Neural cell (in vitro differentiated cells): ENCODE results near the gene FRRS1L.

ENCODE experiments used
- EP300 ChIP-seq: fragments of 450-650 bp; conservative IDR thresholded peaks from 2 replicates; pipeline ENCODE4 v1.6.1; 2014; ENCODE audit warnings: antibody characterized with exemption, mild to moderate bottlenecking, moderate library complexity; ENCODE audit not compliant: poor library complexity, severe bottlenecking
- EZH2 ChIP-seq: fragments of 200-600, 300-800 bp; shearing (Covaris generic), sonication (generic); IDR thresholded peaks from 2 replicates; pipeline ENCODE4 v1.6.1; 2014; ENCODE audit warnings: antibody characterized with exemption, low read length, borderline replicate concordance, mild to moderate bottlenecking; ENCODE audit not compliant: insufficient read depth, poor library complexity, severe bottlenecking
- MXI1 ChIP-seq: fragments of 450-650 bp; conservative IDR thresholded peaks from 2 replicates; pipeline ENCODE4 v1.6.1; 2014; ENCODE audit warnings: antibody characterized with exemption, mild to moderate bottlenecking; ENCODE audit not compliant: poor library complexity, severe bottlenecking
- POLR2AphosphoS5 ChIP-seq: IDR thresholded peaks from 2 replicates; pipeline ENCODE4 v1.6.1; 2012
- RAD21 ChIP-seq: fragments of 450-650 bp; conservative IDR thresholded peaks from 2 replicates; pipeline ENCODE4 v1.6.1; 2014; ENCODE audit warnings: antibody characterized with exemption, mild to moderate bottlenecking, moderate library complexity
- SMC3 ChIP-seq: fragments of 450-650 bp; conservative IDR thresholded peaks from 2 replicates; pipeline ENCODE4 v1.6.1; 2014; ENCODE audit warnings: antibody characterized with exemption, mild to moderate bottlenecking, moderate library complexity; ENCODE audit not compliant: poor library complexity
- TAF1 ChIP-seq: IDR thresholded peaks from 2 replicates; pipeline ENCODE4 v1.6.1; 2012; ENCODE audit warnings: low read depth
- TF ChIP-seq, protein P1 (sequence below): fragments of 450-650 bp; IDR thresholded peaks from 2 replicates; pipeline ENCODE4 v1.5.1; 2014; ENCODE audit warnings: antibody characterized with exemption, mild to moderate bottlenecking, moderate library complexity; ENCODE audit not compliant: poor library complexity, severe bottlenecking
- TF ChIP-seq, protein P2 (sequence below): IDR thresholded peaks from 2 replicates; pipeline ENCODE4 v1.6.1; 2012; ENCODE audit warnings: borderline replicate concordance

DNA sequence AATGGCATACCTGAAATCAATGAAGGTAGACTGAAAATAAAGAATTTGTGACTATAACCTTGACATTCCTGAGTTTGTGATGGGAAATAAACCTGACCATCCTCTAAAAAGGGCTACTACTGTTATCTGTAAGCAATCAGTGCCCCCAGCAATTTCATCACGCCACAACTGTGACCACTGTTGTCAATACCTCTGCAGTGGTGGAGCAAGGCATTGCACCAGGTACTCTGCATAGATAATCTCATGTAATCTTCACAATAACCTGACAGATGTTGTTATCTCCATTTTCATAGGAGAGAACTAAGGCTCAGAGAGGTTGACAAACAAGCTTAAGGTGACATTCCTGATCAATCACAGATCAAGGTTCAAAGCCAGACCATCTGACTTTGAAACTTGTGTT, 38.5 kb upstream of the FRRS1L start:
- TF ChIP-seq, protein P1, sequence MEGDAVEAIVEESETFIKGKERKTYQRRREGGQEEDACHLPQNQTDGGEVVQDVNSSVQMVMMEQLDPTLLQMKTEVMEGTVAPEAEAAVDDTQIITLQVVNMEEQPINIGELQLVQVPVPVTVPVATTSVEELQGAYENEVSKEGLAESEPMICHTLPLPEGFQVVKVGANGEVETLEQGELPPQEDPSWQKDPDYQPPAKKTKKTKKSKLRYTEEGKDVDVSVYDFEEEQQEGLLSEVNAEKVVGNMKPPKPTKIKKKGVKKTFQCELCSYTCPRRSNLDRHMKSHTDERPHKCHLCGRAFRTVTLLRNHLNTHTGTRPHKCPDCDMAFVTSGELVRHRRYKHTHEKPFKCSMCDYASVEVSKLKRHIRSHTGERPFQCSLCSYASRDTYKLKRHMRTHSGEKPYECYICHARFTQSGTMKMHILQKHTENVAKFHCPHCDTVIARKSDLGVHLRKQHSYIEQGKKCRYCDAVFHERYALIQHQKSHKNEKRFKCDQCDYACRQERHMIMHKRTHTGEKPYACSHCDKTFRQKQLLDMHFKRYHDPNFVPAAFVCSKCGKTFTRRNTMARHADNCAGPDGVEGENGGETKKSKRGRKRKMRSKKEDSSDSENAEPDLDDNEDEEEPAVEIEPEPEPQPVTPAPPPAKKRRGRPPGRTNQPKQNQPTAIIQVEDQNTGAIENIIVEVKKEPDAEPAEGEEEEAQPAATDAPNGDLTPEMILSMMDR, result no peak
- no peak for TF ChIP-seq POLR2AphosphoS5
- no peak for TF ChIP-seq EZH2
- TF ChIP-seq EP300, result no peak
- TF ChIP-seq SMC3, result no peak
- TF ChIP-seq TAF1, result no peak
- TF ChIP-seq, protein P2, sequence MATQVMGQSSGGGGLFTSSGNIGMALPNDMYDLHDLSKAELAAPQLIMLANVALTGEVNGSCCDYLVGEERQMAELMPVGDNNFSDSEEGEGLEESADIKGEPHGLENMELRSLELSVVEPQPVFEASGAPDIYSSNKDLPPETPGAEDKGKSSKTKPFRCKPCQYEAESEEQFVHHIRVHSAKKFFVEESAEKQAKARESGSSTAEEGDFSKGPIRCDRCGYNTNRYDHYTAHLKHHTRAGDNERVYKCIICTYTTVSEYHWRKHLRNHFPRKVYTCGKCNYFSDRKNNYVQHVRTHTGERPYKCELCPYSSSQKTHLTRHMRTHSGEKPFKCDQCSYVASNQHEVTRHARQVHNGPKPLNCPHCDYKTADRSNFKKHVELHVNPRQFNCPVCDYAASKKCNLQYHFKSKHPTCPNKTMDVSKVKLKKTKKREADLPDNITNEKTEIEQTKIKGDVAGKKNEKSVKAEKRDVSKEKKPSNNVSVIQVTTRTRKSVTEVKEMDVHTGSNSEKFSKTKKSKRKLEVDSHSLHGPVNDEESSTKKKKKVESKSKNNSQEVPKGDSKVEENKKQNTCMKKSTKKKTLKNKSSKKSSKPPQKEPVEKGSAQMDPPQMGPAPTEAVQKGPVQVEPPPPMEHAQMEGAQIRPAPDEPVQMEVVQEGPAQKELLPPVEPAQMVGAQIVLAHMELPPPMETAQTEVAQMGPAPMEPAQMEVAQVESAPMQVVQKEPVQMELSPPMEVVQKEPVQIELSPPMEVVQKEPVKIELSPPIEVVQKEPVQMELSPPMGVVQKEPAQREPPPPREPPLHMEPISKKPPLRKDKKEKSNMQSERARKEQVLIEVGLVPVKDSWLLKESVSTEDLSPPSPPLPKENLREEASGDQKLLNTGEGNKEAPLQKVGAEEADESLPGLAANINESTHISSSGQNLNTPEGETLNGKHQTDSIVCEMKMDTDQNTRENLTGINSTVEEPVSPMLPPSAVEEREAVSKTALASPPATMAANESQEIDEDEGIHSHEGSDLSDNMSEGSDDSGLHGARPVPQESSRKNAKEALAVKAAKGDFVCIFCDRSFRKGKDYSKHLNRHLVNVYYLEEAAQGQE, result no peak
- no peak for TF ChIP-seq RAD21
- no peak for TF ChIP-seq MXI1
